A549 (cell line): ENCODE results near the gene MYH9. TPM values are rescaled to one million over a fixed set of nuclear protein-coding genes. Genes with fewer than 3 reads are reported as not detected.

Experiments used
- ATAC-seq, 2 experiments: fragments of 200-7000 bp in 1 of 2; fragments of >200 bp in 1 of 2; cut with Nextera tagmentation in 1 of 2; cut with Tn5 transposase in 1 of 2; 3 replicates each; pipeline versions ENCODE4 v1.8.0 to v1.9.1; 2018 to 2020; ENCODE audit warnings: mild to moderate bottlenecking in 1 of 2, moderate library complexity in 1 of 2
- CTCF ChIA-PET: fragments of 300-600 bp; sonication (Branson Sonifier 250); formaldehyde crosslinking; extraction: SDS; loops from one replicate; lab custom pipeline; 2021; ENCODE audit warnings: antibody characterized with exemption, inconsistent platforms; lab: Yijun Ruan, JAX
- POLR2A ChIA-PET: fragments of 350-600 bp; formaldehyde crosslinking; extraction: SDS; loops from one replicate; lab custom pipeline; 2021; ENCODE audit warnings: antibody characterized with exemption, inconsistent platforms; lab: Yijun Ruan, JAX
- DNase-seq, 2 experiments: peaks; one replicate each; pipeline versions ENCODE4 v3.0.0 to v3.0.0-alpha.2; 2011 to 2016; ENCODE audit warnings: low read depth in 1 of 2, low spot score in 1 of 2
- FAIRE-seq: peaks from 2 replicates; lab custom pipeline; 2011; peaks lifted over from hg19 to GRCh38; lab: Jason Lieb, UNC
- H3K27ac ChIP-seq, 2 experiments: fragments of >200 bp; sonication (Bioruptor Twin); formaldehyde crosslinking; 3 replicates each; pipeline ENCODE4 v1.5.1; 2016 to 2017
- H3K4me1 ChIP-seq: fragments of >200 bp; sonication (Bioruptor Twin); formaldehyde crosslinking; 3 replicates; pipeline ENCODE4 v1.6.1; 2016
- H3K4me2 ChIP-seq: fragments of >200 bp; sonication (Bioruptor Twin); formaldehyde crosslinking; 3 replicates; pipeline ENCODE4 v1.6.1; 2016
- H3K4me3 ChIP-seq: fragments of >200 bp; sonication (Bioruptor Twin); formaldehyde crosslinking; 3 replicates; pipeline ENCODE4 v1.5.1; 2016
- H3K9me3 ChIP-seq: fragments of >200 bp; sonication (Bioruptor Twin); formaldehyde crosslinking; 3 replicates; pipeline ENCODE4 v1.6.1; 2016
- BHLHE40 ChIP-seq: IDR thresholded peaks from 2 replicates; pipeline ENCODE4 v1.6.1; 2012; ENCODE audit warnings: low read depth, low read length, inconsistent platforms
- CBX2 ChIP-seq: fragments of 200-600 bp; sonication (generic); IDR thresholded peaks from 2 replicates; pipeline ENCODE4 v1.6.1; 2016; ENCODE audit warnings: low read depth, mild to moderate bottlenecking, borderline replicate concordance
- CEBPB ChIP-seq, 2 experiments: fragments of >200 bp in 1 of 2; sonication (Bioruptor Twin) in 1 of 2; formaldehyde crosslinking in 1 of 2; IDR thresholded peaks; 2 replicates each; pipeline ENCODE4 v1.6.1; 2012 to 2016
- CHD2 ChIP-seq: fragments of 150-350 bp; IDR thresholded peaks from 2 replicates; pipeline ENCODE4 v1.6.1; 2014; ENCODE audit warnings: low read length; ENCODE audit not compliant: partially characterized antibody
- CHD4 ChIP-seq: fragments of 200-600 bp; sonication (generic); IDR thresholded peaks from 2 replicates; pipeline ENCODE4 v1.6.1; 2016; ENCODE audit warnings: antibody characterized with exemption, mild to moderate bottlenecking, borderline replicate concordance
- EHF ChIP-seq: fragments of 250-450 bp; sonication (Bioruptor Pico); IDR thresholded peaks from 2 replicates; pipeline ENCODE4 v1.5.0; 2020; ENCODE audit warnings: mild to moderate bottlenecking
- EHMT2 ChIP-seq: fragments of 200-600 bp; sonication (generic); IDR thresholded peaks from 2 replicates; pipeline ENCODE4 v1.6.1; 2016; ENCODE audit warnings: antibody characterized with exemption, low read depth, mild to moderate bottlenecking, moderate library complexity
- EP300 ChIP-seq, 2 experiments: fragments of >200 bp; sonication (Bioruptor Twin); formaldehyde crosslinking; IDR thresholded peaks; 2 replicates in 1 of 2; 3 replicates in 1 of 2; pipeline ENCODE4 v1.6.1; 2016 to 2017
- ESRRA ChIP-seq: fragments of 150-350 bp; IDR thresholded peaks from 2 replicates; pipeline ENCODE4 v1.6.1; 2014; ENCODE audit warnings: mild to moderate bottlenecking, low read length, borderline replicate concordance
- FOXS1 ChIP-seq: fragments of 250-450 bp; sonication (Bioruptor Pico); IDR thresholded peaks from 2 replicates; pipeline ENCODE4 v1.5.0; 2020; ENCODE audit warnings: mild to moderate bottlenecking, moderate library complexity
- GATA3 ChIP-seq: IDR thresholded peaks from 2 replicates; pipeline ENCODE4 v1.6.1; 2012; ENCODE audit warnings: borderline replicate concordance
- HDAC2 ChIP-seq: fragments of 200-600 bp; sonication (generic); IDR thresholded peaks from 2 replicates; pipeline ENCODE4 v1.6.1; 2016
- JUNB ChIP-seq: fragments of >200 bp; sonication (Bioruptor Twin); formaldehyde crosslinking; IDR thresholded peaks from 2 replicates; pipeline ENCODE4 v1.6.1; 2016
- KDM1A ChIP-seq: fragments of 200-600 bp; sonication (generic); IDR thresholded peaks from 2 replicates; pipeline ENCODE4 v1.6.1; 2016; ENCODE audit warnings: low read depth, mild to moderate bottlenecking
- MYC ChIP-seq: IDR thresholded peaks from 2 replicates; pipeline ENCODE4 v1.6.1; 2012; ENCODE audit warnings: mild to moderate bottlenecking, inconsistent platforms, low read length, improper control_type of control experiment, borderline replicate concordance
- NPAS2 ChIP-seq: fragments of 250-450 bp; sonication (Bioruptor Pico); IDR thresholded peaks from 2 replicates; pipeline ENCODE4 v1.8.0; 2022; ENCODE audit warnings: mild to moderate bottlenecking, moderate library complexity, borderline replicate concordance
- PHF8 ChIP-seq: fragments of 200-600 bp; sonication (generic); IDR thresholded peaks from 2 replicates; pipeline ENCODE4 v1.6.1; 2016; ENCODE audit warnings: low read depth, mild to moderate bottlenecking, antibody characterized with exemption, moderate library complexity, borderline replicate concordance
- POLR2A ChIP-seq: IDR thresholded peaks from 2 replicates; pipeline ENCODE4 v1.6.1; 2012; ENCODE audit warnings: mild to moderate bottlenecking, low read length
- RARB ChIP-seq: fragments of 250-450 bp; sonication (Bioruptor Pico); IDR thresholded peaks from 2 replicates; pipeline ENCODE4 v1.8.0; 2021; ENCODE audit warnings: mild to moderate bottlenecking, moderate library complexity
- RCOR1 ChIP-seq: fragments of 150-350 bp; IDR thresholded peaks from 2 replicates; pipeline ENCODE4 v1.6.1; 2014; ENCODE audit warnings: antibody characterized with exemption, low read length, low read depth
- RFX5 ChIP-seq: fragments of 450-650 bp; IDR thresholded peaks from 2 replicates; pipeline ENCODE4 v1.7.1; 2014; ENCODE audit warnings: antibody characterized with exemption, mild to moderate bottlenecking, moderate library complexity
- SREBF2 ChIP-seq: fragments of 450-650 bp; IDR thresholded peaks from 2 replicates; pipeline ENCODE4 v1.6.1; 2014; ENCODE audit warnings: mild to moderate bottlenecking, moderate library complexity
- ZSCAN20 ChIP-seq: fragments of 250-450 bp; sonication (Bioruptor Pico); IDR thresholded peaks from 2 replicates; pipeline ENCODE4 v1.8.0; 2022; ENCODE audit warnings: mild to moderate bottlenecking, moderate library complexity
- WGBS: methylation state at CpG from one replicate; pipeline ENCODE4 v1.1.6; 2017; ENCODE audit errors: missing lambda C conversion rate; 5-methylcytosine and 5-hydroxymethylcytosine counted together
- polyA plus RNA-seq, 4 experiments: library from polyadenylated mRNA; depleted of rRNA in 3 of 4; stranded (reverse); fragments of >200 nt; fragmentation: RNase III in 1 of 4; extraction: RNeasy Plus Mini Kit Qiagen cat#74134 plus additional on column Dnase treatment in 1 of 4; gene quantifications; 2 replicates in 3 of 4; 3 replicates in 1 of 4; pipeline ENCODE4 v1.2.3, GENCODE V29; 2011 to 2017
- TF ChIP-seq, protein P1 (sequence below): IDR thresholded peaks from 2 replicates; pipeline ENCODE4 v1.6.1; 2012
- TF ChIP-seq, protein P2 (sequence below): fragments of 250-450 bp; sonication (Bioruptor Pico); IDR thresholded peaks from 2 replicates; pipeline ENCODE4 v1.5.0; 2020; ENCODE audit warnings: low read depth, mild to moderate bottlenecking, moderate library complexity
- TF ChIP-seq, protein P3 (sequence below): fragments of 250-450 bp; sonication (Bioruptor Pico); IDR thresholded peaks from 2 replicates; pipeline ENCODE4 v1.5.0; 2021; ENCODE audit warnings: mild to moderate bottlenecking, moderate library complexity, borderline replicate concordance
- TF ChIP-seq, protein P4 (sequence below): IDR thresholded peaks from 2 replicates; pipeline ENCODE4 v1.6.1; 2012; ENCODE audit warnings: low read depth, borderline replicate concordance

MYH9 gene
- polyA plus RNA-seq, 2 of the 4 experiments (the other 2 are of a cell fraction), result 92.1 to 158 TPM

GRCh38 chr22:36422287-36423014 lies 34.7 kb upstream of the MYH9 start:
- H3K4me3 ChIP-seq, result no peak overlapping the region
- TF ChIP-seq ZSCAN20 (CRISPR knock-in tag) (no peak), GATA3 (no peak), RFX5 (no peak), KDM1A (no peak), CHD2 (no peak), CEBPB (IDR thresholded peaks at IDR 0.05) (no peak), EP300 (IDR thresholded peaks at IDR 0.05) (no peak), RARB (no peak), ESRRA (no peak), RCOR1 (no peak), EHF (CRISPR knock-in tag) (no peak), CBX2 (no peak), PHF8 (no peak), EHMT2 (no peak)
- TF ChIP-seq, protein P1, sequence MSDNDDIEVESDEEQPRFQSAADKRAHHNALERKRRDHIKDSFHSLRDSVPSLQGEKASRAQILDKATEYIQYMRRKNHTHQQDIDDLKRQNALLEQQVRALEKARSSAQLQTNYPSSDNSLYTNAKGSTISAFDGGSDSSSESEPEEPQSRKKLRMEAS, result no peak
- CTCF ChIA-PET, result interaction anchor here (0.7 kb wide), 2 partner anchors 136 to 514 kb away, joined by 3 read pairs; no protein-coding TSS in a partner anchor
- no peak for FAIRE-seq
- no peaks in the 10 kb centered on the region for H3K9me3 ChIP-seq
- H3K4me2 ChIP-seq, result no peak overlapping the region
- WGBS, result 90% methylated on average over 14 of the region's 14 CpGs
- ATAC-seq, result no peak
- H3K27ac ChIP-seq, result no peak overlapping the region
- POLR2A ChIA-PET, result no interaction called here
- no peak for DNase-seq
- H3K4me1 ChIP-seq, result peaks cover 20% of the 10 kb centered on the region

GRCh38 chr22:36419912-36420882 lies 32.4 kb upstream of the MYH9 start:
- no peak overlapping the region for H3K4me2 ChIP-seq
- WGBS, result 68% methylated on average over 20 of the region's 21 CpGs
- DNase-seq (no peak), FAIRE-seq (no peak), ATAC-seq (peak in 1 of 2 experiments; percentile 50; a peak in 3 of 6 replicates)
- ChIA-PET CTCF (interaction anchor here (1.3 kb wide), 1 partner anchor 9 kb away, joined by 3 read pairs; no protein-coding TSS in a partner anchor), POLR2A (interaction anchor here (0.6 to 0.8 kb wide), 2 partner anchors 23 to 32 kb away, joined by 3 to 4 read pairs; no protein-coding TSS in a partner anchor)
- H3K27ac ChIP-seq, result peak overlapping the region in 1 of 2 experiments; percentile 58; a peak in 2 of 6 replicates
- no peak overlapping the region for H3K4me3 ChIP-seq
- peaks cover 8% of the 10 kb centered on the region; the same call in 2 of the 3 replicates for H3K4me1 ChIP-seq
- TF ChIP-seq KDM1A (no peak), FOXS1 (CRISPR knock-in tag) (no peak), PHF8 (no peak), HDAC2 (no peak), CHD4 (no peak), RFX5 (no peak), NPAS2 (CRISPR knock-in tag) (no peak), SREBF2 (no peak), GATA3 (no peak), EHMT2 (no peak), MYC (no peak), BHLHE40 (no peak), POLR2A (no peak), JUNB (no peak), RARB (no peak), RCOR1 (no peak)
- TF ChIP-seq, protein P2, sequence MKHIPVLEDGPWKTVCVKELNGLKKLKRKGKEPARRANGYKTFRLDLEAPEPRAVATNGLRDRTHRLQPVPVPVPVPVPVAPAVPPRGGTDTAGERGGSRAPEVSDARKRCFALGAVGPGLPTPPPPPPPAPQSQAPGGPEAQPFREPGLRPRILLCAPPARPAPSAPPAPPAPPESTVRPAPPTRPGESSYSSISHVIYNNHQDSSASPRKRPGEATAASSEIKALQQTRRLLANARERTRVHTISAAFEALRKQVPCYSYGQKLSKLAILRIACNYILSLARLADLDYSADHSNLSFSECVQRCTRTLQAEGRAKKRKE (CRISPR knock-in tag), result no peak
- TF ChIP-seq, protein P3, sequence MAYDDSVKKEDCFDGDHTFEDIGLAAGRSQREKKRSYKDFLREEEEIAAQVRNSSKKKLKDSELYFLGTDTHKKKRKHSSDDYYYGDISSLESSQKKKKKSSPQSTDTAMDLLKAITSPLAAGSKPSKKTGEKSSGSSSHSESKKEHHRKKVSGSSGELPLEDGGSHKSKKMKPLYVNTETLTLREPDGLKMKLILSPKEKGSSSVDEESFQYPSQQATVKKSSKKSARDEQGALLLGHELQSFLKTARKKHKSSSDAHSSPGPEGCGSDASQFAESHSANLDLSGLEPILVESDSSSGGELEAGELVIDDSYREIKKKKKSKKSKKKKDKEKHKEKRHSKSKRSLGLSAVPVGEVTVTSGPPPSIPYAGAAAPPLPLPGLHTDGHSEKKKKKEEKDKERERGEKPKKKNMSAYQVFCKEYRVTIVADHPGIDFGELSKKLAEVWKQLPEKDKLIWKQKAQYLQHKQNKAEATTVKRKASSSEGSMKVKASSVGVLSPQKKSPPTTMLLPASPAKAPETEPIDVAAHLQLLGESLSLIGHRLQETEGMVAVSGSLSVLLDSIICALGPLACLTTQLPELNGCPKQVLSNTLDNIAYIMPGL, result no peak
- TF ChIP-seq, protein P1, result no peak
- TF ChIP-seq, protein P4, sequence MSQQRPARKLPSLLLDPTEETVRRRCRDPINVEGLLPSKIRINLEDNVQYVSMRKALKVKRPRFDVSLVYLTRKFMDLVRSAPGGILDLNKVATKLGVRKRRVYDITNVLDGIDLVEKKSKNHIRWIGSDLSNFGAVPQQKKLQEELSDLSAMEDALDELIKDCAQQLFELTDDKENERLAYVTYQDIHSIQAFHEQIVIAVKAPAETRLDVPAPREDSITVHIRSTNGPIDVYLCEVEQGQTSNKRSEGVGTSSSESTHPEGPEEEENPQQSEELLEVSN, result no peak
- H3K9me3 ChIP-seq, result no peaks in the 10 kb centered on the region
